Measurements from ENCODE around the gene GPALPP1.
"Not testable (repeated sequence)": the region's sequence is repeated elsewhere in the genome, so short reads cannot be mapped to it uniquely, and the experiment has no call there.

Gene GPALPP1

GRCh38 chr13:45063889-45064288 lies 74.6 kb downstream of the GPALPP1 start:
- not testable (repeated sequence) for H3K36me3 ChIP-seq (ENCODE audit: control insufficient read depth, insufficient read depth, low read length); H3K9ac ChIP-seq (ENCODE audit: low read length); H3K4me3 ChIP-seq (ENCODE audit: low read depth, low read length); H3K27me3 ChIP-seq (ENCODE audit: control insufficient read depth, insufficient read depth, low read length); H3K27ac ChIP-seq (ENCODE audit: low read depth, low read length); H3K9me3 ChIP-seq (ENCODE audit: control insufficient read depth, insufficient read depth, low read depth, low read length); H3K4me1 ChIP-seq (ENCODE audit: control insufficient read depth, insufficient read depth, low read length)

DNA sequence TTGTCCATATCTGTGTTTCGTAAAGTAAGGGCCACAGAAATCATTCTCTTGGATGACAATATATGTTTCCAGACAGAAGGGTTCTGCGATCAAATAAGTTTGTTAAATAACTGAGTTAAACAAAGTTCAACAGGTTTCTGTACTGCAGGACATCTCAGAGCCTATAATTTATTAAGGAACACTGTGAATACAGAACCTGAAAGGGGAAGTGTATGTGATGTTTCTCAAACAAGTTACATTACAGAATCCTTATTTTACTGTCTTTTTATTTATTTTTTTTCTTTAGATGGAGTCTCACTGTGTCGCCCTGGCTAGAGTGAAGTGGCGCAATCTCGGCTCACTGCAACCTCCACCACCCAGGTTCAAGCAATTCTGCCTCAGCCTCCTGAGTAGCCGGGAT lies 75.6 kb downstream of the GPALPP1 start:
- Histone ChIP-seq H3K9ac (ENCODE audit: low read length) (no peak overlapping the region), H3K27me3 (ENCODE audit: control insufficient read depth, insufficient read depth, low read length) (no peaks in the 10 kb centered on the region), H3K36me3 (ENCODE audit: control insufficient read depth, insufficient read depth, low read length) (no peaks in the 10 kb centered on the region), H3K9me3 (ENCODE audit: control insufficient read depth, insufficient read depth, low read depth, low read length) (no peaks in the 10 kb centered on the region), H3K4me1 (ENCODE audit: control insufficient read depth, insufficient read depth, low read length) (no peaks in the 10 kb centered on the region), H3K4me3 (ENCODE audit: low read depth, low read length) (no peak overlapping the region), H3K27ac (ENCODE audit: low read depth, low read length) (no peak overlapping the region)

DNA sequence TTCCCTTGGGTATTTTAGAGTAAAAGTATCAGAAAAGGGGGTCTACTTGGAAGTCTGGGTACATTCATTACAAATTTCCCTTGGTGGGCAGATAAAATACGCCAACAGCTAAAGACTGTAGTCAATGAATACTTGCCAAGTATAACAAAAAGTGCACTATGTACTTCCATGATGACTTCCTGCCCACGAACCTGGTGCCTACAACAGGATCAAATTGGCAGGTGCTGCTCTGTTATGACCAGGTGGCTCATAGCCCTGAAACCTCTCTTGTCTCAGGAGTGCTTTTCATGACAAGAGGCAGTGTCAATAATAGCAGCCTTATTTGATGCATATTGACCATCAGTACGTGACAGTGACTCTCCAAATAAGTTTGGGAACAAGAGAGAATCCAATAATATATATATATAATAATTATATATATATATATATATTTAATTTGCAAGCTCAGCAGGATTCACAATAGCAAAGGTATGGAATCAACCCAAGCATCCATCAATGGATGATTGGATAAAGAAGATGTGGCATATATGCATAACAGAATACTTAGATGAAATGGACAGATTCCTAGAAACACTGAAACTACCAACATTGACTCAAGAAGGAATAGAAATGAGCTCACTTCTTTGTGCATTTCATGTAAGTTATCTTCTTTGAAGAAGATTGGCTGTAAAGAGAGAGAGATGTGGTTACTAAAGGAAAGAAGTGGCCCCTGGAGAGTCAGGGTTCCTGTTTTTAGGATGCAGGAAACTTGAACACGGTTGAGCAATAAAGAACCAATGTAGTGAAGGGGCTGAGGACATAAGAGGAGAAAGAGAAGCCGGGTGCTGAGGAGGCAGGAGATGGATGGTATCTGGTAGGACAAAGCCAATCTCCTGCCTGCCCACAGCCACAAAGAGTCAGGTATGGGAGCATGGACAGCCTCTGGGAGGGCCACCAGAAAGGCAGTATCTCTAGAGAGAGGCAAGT lies 79.0 kb downstream of the GPALPP1 start:
- Histone ChIP-seq H3K4me1 (ENCODE audit: control insufficient read depth, insufficient read depth, low read length) (no peaks in the 10 kb centered on the region), H3K4me3 (ENCODE audit: low read depth, low read length) (no peak overlapping the region), H3K27ac (ENCODE audit: low read depth, low read length) (no peak overlapping the region), H3K27me3 (ENCODE audit: control insufficient read depth, insufficient read depth, low read length) (no peaks in the 10 kb centered on the region), H3K36me3 (ENCODE audit: control insufficient read depth, insufficient read depth, low read length) (no peaks in the 10 kb centered on the region), H3K9me3 (ENCODE audit: control insufficient read depth, insufficient read depth, low read depth, low read length) (no peaks in the 10 kb centered on the region), H3K9ac (ENCODE audit: low read length) (no peak overlapping the region)

DNA sequence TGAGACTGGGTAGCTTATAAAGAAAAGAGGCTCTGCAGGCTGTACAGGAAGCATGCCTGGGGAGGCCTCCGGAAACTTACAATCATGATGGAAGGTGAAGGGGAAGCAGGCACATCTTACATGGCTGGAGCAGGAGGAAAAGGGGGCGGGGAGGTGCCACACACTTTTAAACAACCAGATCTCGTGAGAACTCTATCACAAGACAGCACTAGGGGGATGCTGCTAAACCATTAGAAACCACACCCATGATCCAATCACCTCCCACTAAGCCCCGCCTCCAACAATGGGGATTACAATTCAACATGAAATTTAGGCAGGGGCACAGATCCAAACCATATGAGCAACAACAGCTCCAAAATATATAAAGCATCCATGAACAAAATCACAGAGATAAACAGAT lies 84.5 kb downstream of the GPALPP1 start:
- no peaks in the 10 kb centered on the region for H3K36me3 ChIP-seq (ENCODE audit: control insufficient read depth, insufficient read depth, low read length)
- H3K9me3 ChIP-seq (ENCODE audit: control insufficient read depth, insufficient read depth, low read depth, low read length): no peaks in the 10 kb centered on the region
- H3K27me3 ChIP-seq (ENCODE audit: control insufficient read depth, insufficient read depth, low read length): no peaks in the 10 kb centered on the region
- no peak overlapping the region for H3K9ac ChIP-seq (ENCODE audit: low read length)
- H3K4me3 ChIP-seq (ENCODE audit: low read depth, low read length): no peak overlapping the region
- no peaks in the 10 kb centered on the region for H3K4me1 ChIP-seq (ENCODE audit: control insufficient read depth, insufficient read depth, low read length)
- no peak overlapping the region for H3K27ac ChIP-seq (ENCODE audit: low read depth, low read length)

DNA sequence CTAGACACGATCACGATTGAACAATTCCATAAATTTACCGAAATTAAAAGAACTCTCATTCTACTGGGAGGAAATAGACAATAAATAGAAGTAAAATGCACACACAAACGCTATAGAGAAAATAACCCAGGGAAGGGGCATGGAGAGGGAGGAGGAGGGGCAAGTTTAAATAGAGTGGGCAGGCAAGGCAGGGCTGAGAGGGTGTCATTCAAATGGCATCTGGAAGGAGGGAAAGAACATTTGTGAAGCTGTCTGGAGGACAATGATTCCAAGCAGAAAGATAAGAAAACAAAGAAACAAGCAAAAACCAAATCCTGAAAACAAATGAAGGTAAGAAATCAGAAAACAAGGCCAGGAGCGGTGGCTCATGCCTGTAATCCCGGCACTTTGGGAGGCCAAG lies 85.4 kb downstream of the GPALPP1 start:
- Histone ChIP-seq H3K27ac (ENCODE audit: low read depth, low read length) (no peak overlapping the region), H3K9ac (ENCODE audit: low read length) (no peak overlapping the region), H3K4me1 (ENCODE audit: control insufficient read depth, insufficient read depth, low read length) (no peaks in the 10 kb centered on the region), H3K4me3 (ENCODE audit: low read depth, low read length) (no peak overlapping the region), H3K9me3 (ENCODE audit: control insufficient read depth, insufficient read depth, low read depth, low read length) (no peaks in the 10 kb centered on the region), H3K27me3 (ENCODE audit: control insufficient read depth, insufficient read depth, low read length) (no peaks in the 10 kb centered on the region), H3K36me3 (ENCODE audit: control insufficient read depth, insufficient read depth, low read length) (no peaks in the 10 kb centered on the region)

- Histone ChIP-seq H3K36me3 (ENCODE audit: control insufficient read depth, insufficient read depth, low read length) (no peaks in the 10 kb centered on the region), H3K4me3 (ENCODE audit: low read depth, low read length) (no peak overlapping the region), H3K27me3 (ENCODE audit: control insufficient read depth, insufficient read depth, low read length) (no peaks in the 10 kb centered on the region), H3K9me3 (ENCODE audit: control insufficient read depth, insufficient read depth, low read depth, low read length) (no peaks in the 10 kb centered on the region), H3K4me1 (ENCODE audit: control insufficient read depth, insufficient read depth, low read length) (no peaks in the 10 kb centered on the region), H3K27ac (ENCODE audit: low read depth, low read length) (no peak overlapping the region), H3K9ac (ENCODE audit: low read length) (no peak overlapping the region)
These were observed 88.7 kb downstream of the GPALPP1 start for GRCh38 chr13:45078003-45078402.
